ENCODE results near the gene SORCS2.

- TF ChIP-seq POLR2AphosphoS5 (IDR thresholded peaks at IDR 0.05; ENCODE audit: low read depth, low read length): no peak
- TF ChIP-seq POLR2A (IDR thresholded peaks at IDR 0.05; ENCODE audit: control extremely low read depth in 1 of 2, low read depth in 2 of 2, low read length in 2 of 2): no peak
- no peak for TF ChIP-seq HDAC2 (IDR thresholded peaks at IDR 0.05; ENCODE audit: borderline replicate concordance in 1 of 2, low read depth in 2 of 2, low read length in 2 of 2)
- TF ChIP-seq NRF1 (IDR thresholded peaks at IDR 0.05; ENCODE audit: low read depth, low read length): no peak
- TF ChIP-seq CTCF (IDR thresholded peaks at IDR 0.05; ENCODE audit: control extremely low read depth in 1 of 3, insufficient read depth in 1 of 3, low read depth in 1 of 3, low read length in 3 of 3): no peak
- no peak for TF ChIP-seq RXRA (IDR thresholded peaks at IDR 0.05; ENCODE audit: insufficient read depth, low read depth, low read length)
- no peak for TF ChIP-seq CBX8 (IDR thresholded peaks at IDR 0.05; ENCODE audit: borderline replicate concordance, low read depth, low read length)
- no peak for TF ChIP-seq YY1 (IDR thresholded peaks at IDR 0.05; ENCODE audit: low read depth, low read length)
- TF ChIP-seq CHD7 (IDR thresholded peaks at IDR 0.05; ENCODE audit: insufficient replicate concordance, low read length): no peak
- no peak for TF ChIP-seq ATF2 (IDR thresholded peaks at IDR 0.05; ENCODE audit: low read length)
- no peak for TF ChIP-seq EZH2 (IDR thresholded peaks at IDR 0.05; ENCODE audit: low read depth, low read length, severe bottlenecking)
- TF ChIP-seq TCF12 (IDR thresholded peaks at IDR 0.05; ENCODE audit: low read depth, low read length): no peak
These were observed 63.1 kb downstream of the SORCS2 start for GRCh38 chr4:7255488-7255881.
